GM23248 (cell line): ENCODE measurements around the gene DCUN1D2.

ENCODE experiments used
- EZH2 ChIP-seq: fragments of 200-600 bp; sonication (generic); IDR thresholded peaks from 2 replicates; pipeline ENCODE4 v1.6.1; 2018; ENCODE audit warnings: antibody characterized with exemption, mild to moderate bottlenecking; ENCODE audit not compliant: insufficient read depth, poor library complexity, severe bottlenecking
- EZH2phosphoT487 ChIP-seq: fragments of 200-600 bp; sonication (generic); IDR thresholded peaks from 2 replicates; pipeline ENCODE4 v1.6.1; 2018; ENCODE audit warnings: antibody characterized with exemption, moderate library complexity, mild to moderate bottlenecking, low read depth; ENCODE audit not compliant: insufficient read depth

- TF ChIP-seq EZH2, result no peak
- TF ChIP-seq EZH2phosphoT487, result no peak
Observed at GRCh38 chr13:113533161-113533840, 42.8 kb upstream of the DCUN1D2 start.
